Suprapubic skin (tissue), 4 donors: ENCODE measurements around the gene SLC12A2. TPM values are rescaled to one million over a fixed set of nuclear protein-coding genes. Genes with fewer than 3 reads are reported as not detected.

Source experiments
- DNase-seq, 2 donors: peaks; one replicate each; pipeline ENCODE4 v3.0.0-alpha.2; 2019; ENCODE audit warnings: low spot score in 2 of 2
- H3K27ac ChIP-seq: fragments of 200-600 bp; sonication (generic); one replicate; pipeline ENCODE4 v1.5.1; 2019
- H3K27me3 ChIP-seq: fragments of 200-600 bp; sonication (generic); one replicate; pipeline ENCODE4 v1.5.1; 2019
- H3K36me3 ChIP-seq: fragments of 200-600 bp; sonication (generic); one replicate; pipeline ENCODE4 v1.5.1; 2019
- H3K4me1 ChIP-seq: fragments of 200-600 bp; sonication (generic); one replicate; pipeline ENCODE4 v1.5.1; 2019
- H3K4me3 ChIP-seq: fragments of 200-600 bp; sonication (generic); one replicate; pipeline ENCODE4 v1.5.1; 2019; ENCODE audit warnings: mild to moderate bottlenecking
- H3K9me3 ChIP-seq: fragments of 200-600 bp; sonication (generic); one replicate; pipeline ENCODE4 v1.5.1; 2019
- CTCF ChIP-seq, 2 donors: fragments of 200-600 bp in 1 of 2; fragments of 450-650 bp in 1 of 2; sonication (generic) in 1 of 2; IDR thresholded peaks; one replicate each; pipeline ENCODE4 v1.5.1; 2016 to 2019; ENCODE audit warnings: antibody characterized with exemption in 2 of 2, mild to moderate bottlenecking in 1 of 2, moderate library complexity in 1 of 2
- EP300 ChIP-seq: sonication (generic); formaldehyde crosslinking; IDR thresholded peaks from one replicate; pipeline ENCODE4 v1.6.1; 2017; ENCODE audit warnings: antibody characterized with exemption
- POLR2A ChIP-seq, 2 donors: fragments of 450-650 bp; IDR thresholded peaks; one replicate each; pipeline ENCODE4 v1.6.1; 2017; ENCODE audit warnings: antibody characterized with exemption in 2 of 2, mild to moderate bottlenecking in 2 of 2, moderate library complexity in 2 of 2
- POLR2AphosphoS5 ChIP-seq, 3 donors: sonication (generic); formaldehyde crosslinking; IDR thresholded peaks; one replicate each; pipeline ENCODE4 v1.6.1; 2017; ENCODE audit warnings: antibody characterized with exemption in 3 of 3
- whole genome bisulfite sequencing: methylation state at CpG from one replicate; pipeline ENCODE4 v1.1.5; 2018; 5-methylcytosine and 5-hydroxymethylcytosine counted together
- total RNA-seq, 4 donors: library from RNA; depleted of rRNA; stranded (reverse); fragments of >200 nt; gene quantifications; one replicate each; pipeline ENCODE4 v1.1.0, GENCODE V29; 2016

Gene SLC12A2
- total RNA-seq, 4 donors from 2014 or later, result 126 to 330 (median 186) TPM

- no peak for DNase-seq
- Histone ChIP-seq H3K27ac (no peak overlapping the region), H3K27me3 (no peaks in the 10 kb centered on the region), H3K9me3 (no peaks in the 10 kb centered on the region), H3K4me3 (no peak overlapping the region), H3K36me3 (no peaks in the 10 kb centered on the region), H3K4me1 (no peaks in the 10 kb centered on the region)
- TF ChIP-seq CTCF (IDR thresholded peaks at IDR 0.05) (no peak), POLR2AphosphoS5 (IDR thresholded peaks at IDR 0.05) (no peak), EP300 (no peak), POLR2A (IDR thresholded peaks at IDR 0.05) (no peak)
- WGBS, result 45% methylated on average over 14 of the region's 15 CpGs
Observed at GRCh38 chr5:128216860-128217531, 133.4 kb downstream of the SLC12A2 start.

GRCh38 chr5:128220841-128221240 lies 137.3 kb downstream of the SLC12A2 start:
- no peaks in the 10 kb centered on the region for H3K4me1 ChIP-seq
- no peaks in the 10 kb centered on the region for H3K9me3 ChIP-seq
- TF ChIP-seq EP300 (no peak), POLR2AphosphoS5 (IDR thresholded peaks at IDR 0.05) (no peak), CTCF (IDR thresholded peaks at IDR 0.05) (no peak), POLR2A (IDR thresholded peaks at IDR 0.05) (no peak)
- H3K27ac ChIP-seq, result no peak overlapping the region
- no peaks in the 10 kb centered on the region for H3K27me3 ChIP-seq
- 97% methylated on average over 2 of the region's 2 CpGs for WGBS
- no peak overlapping the region for H3K4me3 ChIP-seq
- no peaks in the 10 kb centered on the region for H3K36me3 ChIP-seq
- no peak for DNase-seq

GRCh38 chr5:128224336-128224735 lies 140.8 kb downstream of the SLC12A2 start:
- H3K36me3 ChIP-seq, result no peaks in the 10 kb centered on the region
- no peaks in the 10 kb centered on the region for H3K27me3 ChIP-seq
- H3K4me1 ChIP-seq, result peaks cover 8% of the 10 kb centered on the region
- TF ChIP-seq CTCF (IDR thresholded peaks at IDR 0.05), result no peak
- TF ChIP-seq POLR2AphosphoS5 (IDR thresholded peaks at IDR 0.05), result no peak
- no peak for TF ChIP-seq EP300
- WGBS, result 74% methylated on average over 1 of the region's 1 CpG
- no peak overlapping the region for H3K4me3 ChIP-seq
- no peaks in the 10 kb centered on the region for H3K9me3 ChIP-seq
- H3K27ac ChIP-seq, result no peak overlapping the region
- DNase-seq, result no peak

GRCh38 chr5:128225245-128226030 lies 141.9 kb downstream of the SLC12A2 start:
- TF ChIP-seq CTCF (IDR thresholded peaks at IDR 0.05), result no peak
- no peak for TF ChIP-seq EP300
- no peak for TF ChIP-seq POLR2AphosphoS5 (IDR thresholded peaks at IDR 0.05)
- TF ChIP-seq POLR2A (IDR thresholded peaks at IDR 0.05), result no peak
- no peak overlapping the region for H3K4me3 ChIP-seq
- no peaks in the 10 kb centered on the region for H3K9me3 ChIP-seq
- peaks cover 8% of the 10 kb centered on the region for H3K4me1 ChIP-seq
- no peak overlapping the region for H3K27ac ChIP-seq
- no peaks in the 10 kb centered on the region for H3K27me3 ChIP-seq
- no peaks in the 10 kb centered on the region for H3K36me3 ChIP-seq
- 91% methylated on average over 2 of the region's 2 CpGs for WGBS
- no peak for DNase-seq

GRCh38 chr5:128228008-128228407 lies 144.4 kb downstream of the SLC12A2 start:
- no peak for DNase-seq
- Histone ChIP-seq H3K9me3 (no peaks in the 10 kb centered on the region), H3K4me1 (peaks cover 8% of the 10 kb centered on the region), H3K4me3 (no peak overlapping the region), H3K27me3 (no peaks in the 10 kb centered on the region), H3K36me3 (no peaks in the 10 kb centered on the region), H3K27ac (no peak overlapping the region)
- WGBS, result 40% methylated on average over 3 of the region's 3 CpGs
- TF ChIP-seq POLR2A (IDR thresholded peaks at IDR 0.05) (no peak), CTCF (IDR thresholded peaks at IDR 0.05) (no peak), POLR2AphosphoS5 (IDR thresholded peaks at IDR 0.05) (no peak), EP300 (no peak)
